Right cardiac atrium (tissue), 5 donors: ENCODE results near the gene MEPCE. TPM values are rescaled to one million over a fixed set of nuclear protein-coding genes. Genes with fewer than 3 reads are reported as not detected.

ENCODE experiments used
- ATAC-seq, 2 donors: fragments of 200-7000 bp; cut with Tn5 transposase; one replicate each; pipeline versions ENCODE4 v1.8.0 to v1.9.1; 2020; ENCODE audit warnings: moderate library complexity in 2 of 2, mild to moderate bottlenecking in 1 of 2
- DNase-seq, 3 donors: peaks; one replicate each; pipeline ENCODE4 v3.0.0-alpha.2; 2020
- H3K27ac ChIP-seq: one replicate; pipeline ENCODE4 v1.5.1; 2013; ENCODE audit warnings: mild to moderate bottlenecking, low read length, control low read depth, moderate library complexity
- H3K27me3 ChIP-seq: one replicate; pipeline ENCODE4 v1.6.1; 2013; ENCODE audit not compliant: control insufficient read depth, insufficient read depth
- H3K4me1 ChIP-seq: one replicate; pipeline ENCODE4 v1.6.1; 2013; ENCODE audit warnings: low read length; ENCODE audit not compliant: control insufficient read depth, insufficient read depth
- H3K4me3 ChIP-seq: one replicate; pipeline ENCODE4 v1.5.1; 2013; ENCODE audit warnings: low read length, control low read depth
- H3K9me3 ChIP-seq: one replicate; pipeline ENCODE4 v1.6.1; 2013; ENCODE audit warnings: low read length; ENCODE audit not compliant: control insufficient read depth
- WGBS: extraction: QIAGEN DNeasy Blood & Tissue Kit; methylation state at CpG from one replicate; pipeline ENCODE4 v1.1.7; 2013; 5-methylcytosine and 5-hydroxymethylcytosine counted together
- intact Hi-C, 4 donors: fragments of 100-400 bp; cut with DNase I; formaldehyde crosslinking; loops; one replicate each; pipeline versions ENCODE4 v1.11.0 to v1.14.0; 2022 to 2023
- polyA plus RNA-seq: library from polyadenylated mRNA; stranded (reverse); fragments of 200-250 nt; gene quantifications from one replicate; pipeline ENCODE4 v1.2.3, GENCODE V29; 2013
- total RNA-seq, 4 donors: library from RNA; stranded (reverse); fragmentation: NEBNext Ultra II Directional; extraction: Animal tissue kit (Norgen Biotek cat#: 25700); gene quantifications; one replicate each; pipeline ENCODE4 v1.2.1, GENCODE V29; 2021
- donor health status: healthy with polysubstance abuse.
- donor health status: DM: no; HTN: yes; CAD: no.
- donor health status: DM: no; HTN: no; CAD: no.
- donor health status: DM: no; HTN: yes; CAD: no; lungs with severe emphysema.
- donor health status: DM: yes; HTN: yes; CAD: no.

MEPCE gene
- total and polyA plus RNA-seq, 5 donors: 18.7 to 24.6 (median 23.0) TPM

DNA sequence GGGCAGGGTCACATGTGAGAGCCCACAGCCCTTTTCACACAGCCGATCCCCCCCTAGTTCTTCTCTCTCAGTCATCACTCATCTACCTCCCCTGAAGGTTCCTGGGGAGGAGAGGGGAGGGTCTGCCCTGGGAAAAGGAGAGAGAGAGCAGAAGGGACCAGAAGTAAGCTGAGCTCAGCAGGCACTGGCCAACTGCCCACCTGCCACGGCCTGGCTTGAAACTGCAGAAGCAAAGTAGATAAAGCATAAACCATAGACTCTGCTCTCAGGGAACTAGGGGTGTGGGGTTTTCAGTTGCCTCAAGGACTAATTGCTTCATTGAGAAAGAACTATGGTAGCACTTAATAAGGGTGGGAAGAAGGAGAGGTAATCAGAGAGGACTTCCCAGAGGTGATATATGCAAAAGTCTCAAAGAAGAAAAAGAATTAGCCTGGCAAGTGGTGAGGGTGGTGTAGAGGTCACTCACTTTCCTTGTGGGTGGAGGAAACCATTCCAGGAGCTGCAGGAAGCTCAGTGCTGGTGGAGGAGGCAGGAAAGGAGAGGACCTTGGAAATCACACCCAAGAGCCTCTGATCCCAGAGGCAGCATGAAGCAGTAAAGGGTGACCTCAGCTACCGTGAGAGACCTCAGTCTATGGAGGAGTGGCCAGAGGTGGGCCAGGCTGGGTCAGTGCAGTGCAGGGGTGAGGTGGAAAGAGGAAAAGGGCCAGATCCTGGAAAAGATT lies 39.2 kb upstream of the MEPCE start:
- no peaks in the 10 kb centered on the region for H3K9me3 ChIP-seq
- intact Hi-C loops: no loop called here
- H3K4me3 ChIP-seq: no peak overlapping the region
- WGBS: 45% methylated on average over 3 of the region's 3 CpGs
- no peaks in the 10 kb centered on the region for H3K4me1 ChIP-seq
- DNase-seq: no peak
- ATAC-seq: no peak
- no peaks in the 10 kb centered on the region for H3K27me3 ChIP-seq
- H3K27ac ChIP-seq: no peak overlapping the region

DNA sequence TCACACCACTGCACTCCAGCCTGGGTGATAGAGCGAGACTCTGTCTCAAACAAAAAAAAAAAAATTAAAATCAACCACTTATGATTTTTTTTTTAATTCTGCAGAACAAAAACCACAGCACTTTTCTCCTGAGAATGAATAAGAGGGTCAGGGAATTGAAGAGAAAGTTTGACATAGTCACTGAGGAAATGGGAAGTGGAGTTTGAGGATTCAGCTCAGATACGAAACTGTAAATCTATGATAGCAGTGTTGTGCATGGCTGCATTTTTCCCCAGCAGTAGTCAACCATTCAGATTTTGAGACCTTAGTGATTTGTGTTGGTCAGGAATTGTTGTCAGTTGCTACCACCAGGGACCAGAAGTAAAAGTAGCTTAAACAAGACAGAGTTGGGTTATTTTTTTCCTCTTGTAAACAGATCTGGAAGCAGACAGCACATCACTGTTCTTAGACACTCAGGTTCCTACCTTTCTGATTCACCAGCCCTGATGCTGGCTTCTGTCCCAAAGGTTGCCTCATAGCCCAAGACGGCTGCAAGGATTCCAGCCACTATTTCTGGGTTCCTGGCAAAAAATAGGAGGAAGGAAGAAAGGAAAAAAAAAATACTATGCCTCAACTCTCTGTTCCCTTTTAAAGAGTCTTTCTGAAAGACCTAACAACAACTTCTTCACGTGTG lies 36.3 kb upstream of the MEPCE start:
- no peak for DNase-seq
- H3K4me3 ChIP-seq: no peak overlapping the region
- no peak for ATAC-seq
- intact Hi-C loops: no loop called here
- WGBS: 66% methylated on average over 4 of the region's 4 CpGs
- no peaks in the 10 kb centered on the region for H3K27me3 ChIP-seq
- H3K4me1 ChIP-seq: no peaks in the 10 kb centered on the region
- H3K27ac ChIP-seq: no peak overlapping the region
- H3K9me3 ChIP-seq: no peaks in the 10 kb centered on the region

DNA sequence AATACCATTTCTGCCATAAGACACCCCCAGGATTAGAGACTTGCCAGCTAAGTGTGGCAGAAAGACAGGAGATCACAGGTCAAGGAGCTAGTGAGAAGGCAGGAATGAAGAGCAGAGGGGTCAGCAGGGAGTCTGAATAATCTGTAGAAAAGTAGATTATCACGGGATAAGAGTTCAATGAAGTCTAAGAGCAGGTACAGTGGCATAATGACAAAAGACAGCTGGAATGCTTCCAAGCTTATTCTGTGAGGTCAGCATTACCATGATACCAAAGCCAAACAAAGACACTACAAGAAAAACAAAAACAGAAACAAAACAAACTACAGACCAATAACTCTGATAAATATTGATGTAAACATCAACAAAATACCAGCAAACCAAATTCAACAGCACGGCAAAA lies 35.6 kb upstream of the MEPCE start:
- WGBS: 76% methylated on average over 2 of the region's 2 CpGs
- no peak overlapping the region for H3K27ac ChIP-seq
- intact Hi-C loops: no loop called here
- no peaks in the 10 kb centered on the region for H3K4me1 ChIP-seq
- no peak for DNase-seq
- H3K27me3 ChIP-seq: no peaks in the 10 kb centered on the region
- H3K4me3 ChIP-seq: no peak overlapping the region
- H3K9me3 ChIP-seq: no peaks in the 10 kb centered on the region
- no peak for ATAC-seq

DNA sequence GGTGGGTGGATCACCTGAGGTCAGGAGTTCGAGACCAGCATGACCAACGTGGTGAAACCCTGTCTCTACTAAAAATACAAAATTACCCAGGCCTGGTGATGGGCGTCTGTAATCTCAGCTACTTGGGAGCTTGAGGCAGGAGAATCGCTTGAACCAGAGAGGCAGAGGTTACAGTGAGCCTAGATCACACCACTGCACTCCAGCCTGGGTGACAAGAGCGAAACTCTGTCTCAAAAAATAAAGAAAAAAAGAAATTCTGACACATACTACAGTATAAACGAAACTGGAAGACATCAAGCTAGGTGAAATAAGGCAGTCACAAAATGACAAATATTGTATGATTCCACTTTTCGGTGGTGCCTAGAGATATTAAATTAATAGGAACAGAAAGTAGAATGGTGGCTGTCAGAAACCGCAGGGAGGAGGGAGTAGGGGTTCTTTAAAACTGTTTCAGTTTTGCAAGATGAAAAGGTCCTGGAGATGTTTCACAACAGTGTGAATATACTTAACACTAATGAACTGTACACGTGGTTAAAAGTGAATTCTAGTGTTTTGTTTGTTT lies 33.1 kb upstream of the MEPCE start:
- 71% methylated on average over 9 of the region's 9 CpGs for WGBS
- no peaks in the 10 kb centered on the region for H3K9me3 ChIP-seq
- ATAC-seq (no peak), DNase-seq (no peak)
- H3K4me3 ChIP-seq: no peak overlapping the region
- intact Hi-C loops: no loop called here
- no peaks in the 10 kb centered on the region for H3K27me3 ChIP-seq
- no peak overlapping the region for H3K27ac ChIP-seq
- no peaks in the 10 kb centered on the region for H3K4me1 ChIP-seq

DNA sequence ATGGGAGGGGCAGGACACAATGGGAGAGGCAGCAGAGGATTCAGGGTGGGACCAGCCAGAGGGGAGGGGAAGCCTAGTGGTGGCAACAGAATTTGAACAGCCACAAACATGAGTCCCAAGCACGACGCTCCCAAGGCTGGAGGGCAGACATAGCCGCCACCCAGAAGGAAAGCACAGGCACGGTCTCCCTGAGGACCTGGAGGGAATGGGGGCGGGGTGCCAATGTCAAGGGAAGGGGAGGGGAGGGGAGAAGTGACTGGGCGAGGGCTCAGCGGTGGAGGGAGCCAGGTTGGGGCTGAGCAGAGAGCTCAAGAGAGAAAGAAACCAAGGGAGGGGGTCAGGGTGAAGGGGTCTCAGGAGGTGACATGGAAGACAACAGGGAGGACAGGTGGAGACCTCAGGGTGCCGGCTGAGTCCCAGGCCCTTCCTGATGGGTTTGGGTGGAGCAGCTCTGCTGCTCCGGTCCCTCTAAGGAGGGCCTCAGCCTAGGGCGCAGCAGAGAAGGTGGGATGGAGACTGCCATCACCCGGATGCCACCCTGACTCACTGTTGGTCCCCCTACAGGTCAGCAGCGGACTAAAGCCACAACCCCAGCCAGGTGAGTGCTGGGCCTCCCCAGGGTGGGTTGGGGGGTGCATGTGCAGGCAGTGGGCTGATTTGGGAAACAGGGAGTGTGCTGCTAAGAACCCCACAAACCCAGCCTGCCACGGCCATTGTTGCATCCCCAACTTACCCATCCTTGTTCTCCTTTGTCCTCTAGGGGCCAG lies 32.1 kb upstream of the MEPCE start:
- 55% methylated on average over 13 of the region's 13 CpGs for WGBS
- no peaks in the 10 kb centered on the region for H3K9me3 ChIP-seq
- no peak overlapping the region for H3K4me3 ChIP-seq
- no peak overlapping the region for H3K27ac ChIP-seq
- DNase-seq (no peak), ATAC-seq (peak; percentile 23 to 39)
- intact Hi-C loops: no loop called here
- no peaks in the 10 kb centered on the region for H3K4me1 ChIP-seq
- no peaks in the 10 kb centered on the region for H3K27me3 ChIP-seq

GRCh38 chr7:100398239-100398638 lies 31.4 kb upstream of the MEPCE start:
- DNase-seq: no peak
- intact Hi-C loops: no loop called here
- Histone ChIP-seq H3K4me3 (no peak overlapping the region), H3K4me1 (no peaks in the 10 kb centered on the region), H3K27me3 (no peaks in the 10 kb centered on the region), H3K27ac (no peak overlapping the region), H3K9me3 (no peaks in the 10 kb centered on the region)
- ATAC-seq: no peak
- WGBS: 39% methylated on average over 2 of the region's 2 CpGs

DNA sequence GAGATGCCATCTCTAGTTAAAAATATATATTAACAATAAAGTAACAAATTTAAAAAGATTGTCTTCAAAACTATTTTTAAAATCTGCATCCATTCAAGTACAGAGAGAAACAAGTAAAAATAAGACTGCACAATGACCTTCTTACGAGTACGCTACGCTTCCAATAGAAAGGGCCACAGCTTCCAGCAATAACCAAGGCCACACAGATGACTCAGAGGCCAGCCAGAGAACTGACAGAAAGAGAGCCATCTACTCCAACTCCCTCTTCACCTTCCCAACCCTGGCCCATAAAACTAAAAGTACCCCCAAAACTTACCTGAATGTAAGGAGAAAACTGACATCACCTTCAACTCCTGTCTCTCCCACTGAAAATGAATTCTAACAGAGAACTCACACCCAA lies 29.6 kb upstream of the MEPCE start:
- H3K4me3 ChIP-seq: no peak overlapping the region
- H3K9me3 ChIP-seq: no peaks in the 10 kb centered on the region
- H3K27ac ChIP-seq: no peak overlapping the region
- DNase-seq: no peak
- no peaks in the 10 kb centered on the region for H3K27me3 ChIP-seq
- 97% methylated on average over 3 of the region's 3 CpGs for WGBS
- intact Hi-C loops: no loop called here
- ATAC-seq: no peak
- no peaks in the 10 kb centered on the region for H3K4me1 ChIP-seq

- ATAC-seq (no peak), DNase-seq (no peak)
- intact Hi-C loops: no loop called here
- H3K4me3 ChIP-seq: no peak overlapping the region
- H3K4me1 ChIP-seq: no peaks in the 10 kb centered on the region
- whole genome bisulfite sequencing: 78% methylated on average over 11 of the region's 11 CpGs
- no peak overlapping the region for H3K27ac ChIP-seq
- no peaks in the 10 kb centered on the region for H3K27me3 ChIP-seq
- no peaks in the 10 kb centered on the region for H3K9me3 ChIP-seq
Measured at GRCh38 chr7:100400656-100401055, 29.0 kb upstream of the MEPCE start.

GRCh38 chr7:100401811-100402210 lies 27.8 kb upstream of the MEPCE start:
- 71% methylated on average over 5 of the region's 5 CpGs for WGBS
- intact Hi-C loops: no loop called here
- no peak for DNase-seq
- no peak for ATAC-seq
- no peaks in the 10 kb centered on the region for H3K4me1 ChIP-seq
- H3K4me3 ChIP-seq: no peak overlapping the region
- no peak overlapping the region for H3K27ac ChIP-seq
- no peaks in the 10 kb centered on the region for H3K27me3 ChIP-seq
- H3K9me3 ChIP-seq: no peaks in the 10 kb centered on the region

- Histone ChIP-seq H3K4me3 (no peak overlapping the region), H3K27me3 (no peaks in the 10 kb centered on the region), H3K27ac (no peak overlapping the region), H3K9me3 (no peaks in the 10 kb centered on the region), H3K4me1 (no peaks in the 10 kb centered on the region)
- WGBS: 95% methylated on average over 2 of the region's 2 CpGs
- no peak for ATAC-seq
- intact Hi-C loops: no loop called here
- DNase-seq: no peak
Measured at GRCh38 chr7:100402241-100402640, 27.4 kb upstream of the MEPCE start.

GRCh38 chr7:100406767-100407166 lies 22.9 kb upstream of the MEPCE start:
- Histone ChIP-seq H3K4me3 (no peak overlapping the region), H3K27me3 (no peaks in the 10 kb centered on the region), H3K9me3 (no peaks in the 10 kb centered on the region), H3K27ac (no peak overlapping the region), H3K4me1 (no peaks in the 10 kb centered on the region)
- 58% methylated on average over 6 of the region's 6 CpGs for WGBS
- intact Hi-C loops: no loop called here
- DNase-seq (no peak), ATAC-seq (no peak)
